Measurements from ENCODE around the gene TK2.
"Not testable (repeated sequence)": the region's sequence is repeated elsewhere in the genome, so short reads cannot be mapped to it uniquely, and the experiment has no call there.

The TK2 gene

DNA sequence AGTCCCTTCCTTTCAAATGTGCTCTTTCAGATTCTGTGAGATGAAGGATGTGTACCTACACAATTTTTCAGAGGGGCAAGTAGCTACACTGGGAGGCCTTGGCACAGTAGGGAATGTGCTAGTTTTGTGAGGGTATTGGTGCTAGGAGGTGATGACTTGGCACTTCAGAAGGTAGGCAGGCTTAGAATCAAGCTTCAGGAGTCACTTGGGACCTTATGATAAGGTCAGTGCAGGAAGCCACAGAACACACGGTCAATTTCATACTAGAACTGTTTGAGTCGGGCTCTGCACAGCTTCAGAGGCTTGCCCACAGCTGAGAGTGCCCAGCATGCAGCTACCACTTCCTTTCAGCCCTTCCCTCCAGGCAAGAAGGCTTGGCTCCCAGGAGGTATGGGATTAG is 22.4 kb upstream of the TK2 start:
- no peak for DNase-seq (ENCODE audit: low read depth, low spot score)

DNA sequence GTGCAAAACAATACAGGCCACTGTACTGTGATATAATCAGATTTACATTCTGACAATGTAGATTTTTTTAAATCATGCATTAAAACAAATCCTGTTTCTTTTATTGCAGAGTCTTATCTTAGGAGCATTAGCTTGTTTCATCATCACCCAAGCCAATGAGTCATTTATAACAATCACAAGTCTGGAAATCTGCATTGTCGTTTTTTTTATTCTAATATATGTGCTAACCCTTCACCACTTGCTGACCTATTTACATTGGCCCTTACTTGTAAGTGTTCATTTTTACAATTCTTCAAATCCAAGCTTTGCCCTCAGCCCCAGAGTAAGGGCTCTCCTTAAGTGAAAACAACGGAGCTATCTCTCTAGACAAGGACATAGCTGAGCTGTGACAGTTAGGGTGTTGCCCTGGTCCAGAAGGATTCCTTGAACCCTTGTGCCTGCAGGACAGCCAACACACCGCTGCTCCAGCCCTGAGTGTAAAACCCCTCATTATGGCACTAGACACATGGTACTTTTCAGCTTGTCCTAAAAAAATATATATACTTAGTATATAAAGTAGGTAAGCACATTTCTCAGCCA is 20.0 kb upstream of the TK2 start:
- DNase-seq (ENCODE audit: low read depth, low spot score): no peak

DNA sequence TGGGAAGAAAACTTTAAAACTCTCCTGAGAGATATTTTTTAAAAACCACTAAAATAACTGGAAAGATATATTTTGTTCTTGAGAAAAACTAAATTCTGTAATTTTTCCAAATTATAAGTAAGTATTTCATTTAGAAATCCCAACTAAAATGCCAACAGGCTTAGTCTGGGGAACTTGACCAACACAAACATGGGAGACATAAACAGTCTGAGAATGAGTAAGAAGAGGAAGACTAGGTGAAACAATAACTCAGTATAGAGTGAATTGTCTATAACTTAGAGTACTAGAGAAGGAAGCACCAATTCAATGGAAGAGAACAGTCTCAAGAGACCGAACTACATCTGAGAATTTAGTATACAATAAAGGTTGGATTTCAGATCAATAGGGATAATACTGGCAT is 19.2 kb upstream of the TK2 start:
- no peak for DNase-seq (ENCODE audit: low read depth, low spot score)

DNA sequence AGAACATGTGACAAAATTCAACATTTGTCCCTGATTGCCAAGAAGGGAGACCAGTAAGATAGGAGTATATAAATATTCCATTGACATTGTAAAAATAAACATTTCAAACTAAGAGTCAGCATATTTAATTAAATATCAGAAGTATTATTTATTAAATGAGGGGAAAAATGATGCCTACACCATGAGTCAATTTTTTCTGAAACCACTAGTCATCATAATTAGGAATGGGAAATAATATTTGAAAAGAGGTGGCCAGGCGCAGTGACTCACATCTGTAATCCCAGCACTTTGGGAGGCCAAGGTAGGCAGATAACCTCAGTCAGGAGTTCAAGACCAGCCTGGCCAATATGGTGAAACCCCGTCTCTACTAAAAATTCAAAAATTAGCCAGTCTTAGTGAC is 18.4 kb upstream of the TK2 start:
- DNase-seq (ENCODE audit: low read depth, low spot score): no peak

DNA sequence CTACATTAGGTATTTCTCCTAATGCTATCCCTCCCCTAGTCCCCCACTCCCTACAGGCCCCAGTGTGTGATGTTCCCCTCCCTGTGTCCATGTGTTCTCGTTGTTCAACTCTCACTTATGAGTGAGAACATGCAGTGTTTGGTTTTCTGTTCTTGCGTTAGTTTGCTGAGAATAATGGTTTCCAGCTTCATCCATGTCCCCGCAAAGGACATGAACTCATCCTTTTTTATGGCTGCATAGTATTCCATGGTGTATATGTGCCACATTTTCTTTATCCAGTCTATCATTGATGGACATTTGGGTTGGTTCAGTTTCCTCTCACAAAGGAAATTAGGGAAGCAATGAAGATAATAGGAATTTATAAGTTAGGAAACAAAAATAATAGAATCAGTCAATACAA is 17.3 kb upstream of the TK2 start:
- not testable (repeated sequence) for DNase-seq (ENCODE audit: low read depth, low spot score)

DNA sequence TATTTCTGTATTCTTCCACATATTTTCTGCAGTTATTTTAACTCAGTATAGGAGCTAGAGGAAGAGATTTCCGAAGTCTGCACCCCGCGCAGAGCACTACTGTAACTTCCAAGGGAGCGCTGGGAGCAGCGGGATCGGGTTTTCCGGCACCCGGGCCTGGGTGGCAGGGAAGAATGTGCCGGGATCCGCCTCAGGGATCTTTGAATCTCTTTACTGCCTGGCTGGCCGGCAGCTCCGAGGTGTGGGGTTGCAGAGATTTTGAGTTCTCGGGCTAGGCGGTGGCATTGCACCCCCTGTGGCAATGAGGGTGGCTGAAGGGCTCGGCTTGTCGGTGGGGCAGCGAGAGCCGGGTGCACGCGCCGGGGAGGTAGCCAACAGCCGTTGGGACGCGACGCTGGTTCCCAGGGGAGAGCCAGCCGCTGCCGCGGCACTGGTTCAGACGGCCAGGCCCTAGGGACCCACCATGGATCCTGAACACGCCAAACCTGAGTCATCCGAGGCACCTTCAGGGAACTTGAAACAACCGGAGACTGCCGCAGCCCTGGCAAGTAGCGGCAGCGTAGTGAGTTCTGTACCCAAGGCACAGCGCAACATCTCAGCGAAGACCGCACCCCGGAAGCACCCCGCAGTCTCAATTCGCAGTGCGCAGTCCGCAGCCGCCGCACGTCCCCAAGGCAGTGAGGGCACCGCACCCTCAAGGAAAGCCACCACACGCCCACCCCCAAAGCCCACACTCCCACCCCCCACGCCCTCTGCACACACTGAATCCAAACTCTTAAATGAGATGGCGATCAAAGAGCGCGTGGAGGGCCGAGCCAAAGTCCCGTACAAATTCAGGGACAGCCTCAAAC is 16.4 kb upstream of the TK2 start, which contains the start of gene CMTM1:
Gene CMTM1, plus strand, starts transcription at position 389 of the 851 bp plus-strand sequence. Its CDS starts 75 bp downstream, at position 464.
- DNase-seq (ENCODE audit: low read depth, low spot score): no peak

DNA sequence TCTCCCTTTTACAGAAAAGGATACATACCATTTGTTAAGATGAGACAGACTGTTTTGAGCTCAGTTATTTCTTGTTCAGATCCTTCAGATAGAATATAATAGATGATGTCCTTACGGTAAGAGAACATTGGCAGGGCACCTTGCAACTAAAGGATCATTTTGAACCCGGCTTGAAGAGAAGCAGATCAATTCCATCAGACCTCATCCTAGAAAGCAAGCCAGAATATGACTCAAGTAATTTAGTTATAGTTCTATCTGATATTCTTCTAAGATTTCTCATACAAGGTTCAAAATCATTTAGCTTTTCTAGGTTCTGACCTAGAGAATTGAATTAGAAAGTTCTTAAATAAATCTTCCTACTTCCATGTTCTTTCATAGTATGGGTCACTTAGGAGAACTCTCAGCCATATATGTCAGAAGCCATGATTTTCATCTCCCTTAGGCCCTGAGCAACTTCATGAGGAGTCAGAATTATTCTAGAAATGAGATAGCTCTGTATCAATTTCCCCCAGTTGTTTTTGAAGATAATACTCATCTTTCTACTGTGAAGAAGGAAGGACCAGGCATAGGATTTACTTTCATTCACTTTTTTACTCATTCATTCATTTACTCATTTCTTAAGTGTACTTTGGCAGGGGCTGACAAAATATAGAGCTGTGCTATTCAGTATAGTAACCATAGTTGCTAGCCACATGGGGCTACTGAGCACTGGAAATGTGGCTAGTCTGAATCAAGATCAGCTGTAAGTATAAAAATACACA is 13.8 kb upstream of the TK2 start:
- no peak for DNase-seq (ENCODE audit: low read depth, low spot score)

DNA sequence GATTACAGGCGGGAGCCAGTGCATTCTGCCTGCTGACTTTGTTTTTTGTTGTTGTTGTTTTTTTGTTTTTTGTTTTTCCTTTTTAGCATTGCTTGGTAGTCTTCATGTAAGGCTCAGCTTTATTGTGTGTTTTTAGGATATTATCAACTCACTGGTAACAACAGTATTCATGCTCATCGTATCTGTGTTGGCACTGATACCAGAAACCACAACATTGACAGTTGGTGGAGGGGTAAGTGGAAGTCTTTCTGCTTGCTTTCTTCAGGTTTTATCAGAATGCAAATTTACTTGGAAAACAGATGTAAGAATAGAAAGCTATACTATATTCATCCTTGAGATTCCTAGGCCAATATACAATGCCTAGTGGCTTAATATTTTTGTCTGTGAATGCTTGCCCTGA is 13.1 kb upstream of the TK2 start:
- DNase-seq (ENCODE audit: low read depth, low spot score): no peak

DNA sequence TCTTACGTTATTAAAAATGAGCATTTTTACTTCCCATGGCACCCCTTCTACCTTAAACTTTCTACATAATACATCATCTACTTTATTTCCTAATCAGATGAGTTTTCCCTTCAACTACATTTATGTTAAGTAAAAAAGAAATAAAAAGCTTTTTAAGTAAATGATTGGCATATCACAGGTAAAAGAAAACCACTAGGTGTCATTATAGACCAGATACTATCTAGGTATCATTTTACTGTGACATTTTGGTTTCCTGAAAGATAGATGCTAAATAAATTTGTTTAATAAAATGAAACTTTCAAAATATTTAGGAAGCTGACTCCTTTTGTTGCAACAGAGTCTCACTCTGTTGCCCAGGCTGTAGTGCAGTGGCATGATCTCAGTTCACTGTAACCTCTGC is 12.5 kb upstream of the TK2 start:
- no peak for DNase-seq (ENCODE audit: low read depth, low spot score)

DNA sequence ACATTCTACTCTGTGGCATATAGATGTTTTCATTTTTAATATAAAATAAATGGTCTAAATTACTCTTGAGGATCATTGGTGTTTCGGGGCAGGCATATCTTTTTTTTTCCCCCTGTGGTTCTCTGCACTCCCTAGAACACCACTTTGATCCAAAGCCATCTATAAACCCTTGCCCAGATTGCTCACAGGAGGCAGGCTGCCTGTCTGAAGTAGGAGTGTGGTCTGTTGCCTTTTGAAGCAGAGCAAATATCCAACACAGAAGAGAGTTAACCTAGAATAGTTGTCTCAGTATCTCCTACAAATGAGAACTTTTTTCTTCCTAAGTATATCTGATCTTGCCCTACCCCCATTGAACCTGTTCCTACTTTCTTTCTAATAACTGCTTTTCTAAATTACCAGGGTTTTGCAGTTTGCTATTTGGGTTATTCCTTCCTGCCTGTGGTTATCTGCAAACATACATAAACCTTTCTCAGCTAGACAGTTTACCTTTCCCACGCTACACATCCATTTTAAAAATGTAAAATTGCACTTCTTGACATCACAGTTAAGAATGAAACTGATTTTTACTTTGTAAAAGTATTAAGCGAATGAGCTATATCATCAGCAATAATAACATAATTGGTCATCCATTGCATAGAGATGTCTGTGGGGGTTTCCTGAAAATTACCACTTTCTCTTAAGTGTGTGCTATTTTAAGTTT is 11.6 kb upstream of the TK2 start:
- no peak for DNase-seq (ENCODE audit: low read depth, low spot score)

DNA sequence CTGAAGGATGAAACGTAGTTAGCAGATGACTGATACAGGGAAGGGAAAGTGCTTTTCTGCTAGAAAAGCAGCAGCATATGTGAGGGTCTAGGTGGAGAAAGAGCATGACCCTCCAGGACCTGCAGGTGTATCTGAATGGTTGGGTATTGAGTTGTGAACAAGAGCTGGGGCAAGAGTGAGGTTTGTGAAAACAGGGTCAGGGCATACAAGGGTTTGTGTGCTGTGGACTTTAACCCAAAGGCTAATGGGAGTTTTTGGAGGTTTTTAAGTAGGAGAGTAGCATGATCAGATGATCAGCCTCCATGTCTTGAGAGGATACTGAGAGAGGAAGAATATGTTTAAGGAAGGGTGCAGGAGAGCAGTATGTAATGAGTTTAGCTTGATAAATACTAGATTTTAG is 10.2 kb upstream of the TK2 start:
- no peak for DNase-seq (ENCODE audit: low read depth, low spot score)

DNA sequence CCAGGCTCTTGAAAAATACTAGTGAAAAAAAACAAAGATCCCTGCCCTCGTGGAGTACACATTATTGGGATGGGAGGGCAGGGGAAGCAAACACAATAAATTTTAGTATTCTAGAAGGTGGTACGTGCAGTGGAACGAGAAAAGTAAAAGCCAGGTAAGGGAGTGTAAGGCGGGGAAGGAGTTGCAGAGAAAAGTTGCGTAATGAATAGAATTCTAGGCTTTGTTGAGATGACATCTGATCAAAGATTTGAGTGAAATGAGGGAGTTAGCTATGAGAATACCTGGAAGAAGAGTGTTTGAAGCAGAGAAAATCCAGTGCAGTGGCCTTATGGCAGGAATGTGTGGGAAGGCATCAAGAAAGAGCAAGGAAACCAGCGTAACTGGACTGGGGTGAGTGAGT is 4.6 kb upstream of the TK2 start:
- DNase-seq (ENCODE audit: low read depth, low spot score): no peak

DNA sequence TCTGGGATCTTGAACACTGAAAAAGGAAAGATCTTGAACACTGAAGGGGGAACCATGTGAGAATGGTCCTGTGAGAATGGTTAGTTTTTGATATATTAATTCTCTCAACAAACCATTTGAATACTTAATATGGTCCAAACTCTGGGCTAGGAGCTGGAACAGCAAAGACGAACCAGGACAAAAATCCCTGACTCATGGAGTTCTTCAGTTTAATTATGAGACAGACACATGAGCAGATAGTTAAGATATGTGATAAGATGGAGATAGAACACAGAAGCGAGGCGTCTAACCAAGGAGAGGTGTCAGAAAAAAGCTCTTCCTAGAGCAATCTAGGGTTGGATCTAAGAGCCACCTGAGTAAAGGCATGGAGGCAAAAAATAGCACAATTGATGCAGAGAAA is 4.1 kb upstream of the TK2 start:
- no peak for DNase-seq (ENCODE audit: low read depth, low spot score)

DNA sequence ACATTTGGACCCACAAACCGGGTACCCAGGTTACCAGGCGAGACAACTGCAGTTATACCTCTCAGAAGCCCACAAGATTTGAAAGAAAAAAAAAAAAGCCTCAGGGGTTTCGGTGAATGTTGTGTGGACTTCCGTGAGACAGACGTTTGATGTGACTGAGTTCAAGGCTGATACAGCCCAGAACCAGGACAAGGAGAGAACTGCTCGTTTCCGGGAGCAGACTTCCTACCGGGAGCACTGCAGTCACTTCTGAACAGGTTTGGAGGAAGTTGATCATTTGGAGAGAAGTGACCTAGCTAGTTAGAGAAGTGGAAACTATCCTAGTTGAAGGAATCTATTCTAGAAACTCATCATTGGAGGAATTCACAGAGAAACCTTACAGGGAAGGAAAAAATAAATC is 3.3 kb upstream of the TK2 start:
- no peak for DNase-seq (ENCODE audit: low read depth, low spot score)

DNA sequence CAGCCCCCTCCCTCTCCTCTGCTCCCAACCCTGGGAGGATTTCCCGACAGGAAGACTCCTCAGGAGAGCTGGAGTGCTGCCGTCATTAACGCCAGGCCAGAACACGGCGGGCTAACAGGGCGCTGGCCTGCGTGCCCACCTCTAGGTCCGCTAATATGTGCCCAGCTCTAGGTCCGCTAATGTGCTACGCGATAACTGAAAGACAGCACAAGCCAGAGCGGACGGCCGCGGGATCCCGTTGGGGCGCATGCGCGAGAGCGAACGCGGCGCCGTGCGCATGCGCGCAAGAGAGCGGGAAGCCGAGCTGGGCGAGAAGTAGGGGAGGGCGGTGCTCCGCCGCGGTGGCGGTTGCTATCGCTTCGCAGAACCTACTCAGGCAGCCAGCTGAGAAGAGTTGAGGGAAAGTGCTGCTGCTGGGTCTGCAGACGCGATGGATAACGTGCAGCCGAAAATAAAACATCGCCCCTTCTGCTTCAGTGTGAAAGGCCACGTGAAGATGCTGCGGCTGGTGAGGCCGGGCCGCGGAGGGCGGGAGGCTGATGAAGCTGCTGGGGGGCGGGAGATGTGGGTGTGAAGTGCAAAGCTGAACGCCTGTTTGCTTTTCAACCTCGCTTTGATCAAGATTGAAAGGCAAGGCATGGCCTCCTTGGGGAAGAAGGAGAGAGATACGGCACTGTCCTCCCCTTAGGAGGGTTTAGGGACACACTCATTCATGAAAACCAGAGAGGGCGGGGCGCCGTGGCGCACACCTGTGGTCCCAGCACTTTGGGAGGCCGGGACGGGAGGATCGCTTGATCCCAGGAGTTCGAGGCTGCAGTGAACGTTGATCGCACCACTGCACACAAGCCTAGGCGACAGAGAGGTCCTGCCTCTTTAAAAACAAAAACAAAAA is 2.6 kb upstream of the TK2 start, which contains the start of gene CKLF:
Gene CKLF, plus strand, starts transcription at position 291 of the 892 bp plus-strand sequence. Its CDS starts 140 bp downstream, at position 431.
- peak; percentile 75 for DNase-seq (ENCODE audit: low read depth, low spot score)

DNA sequence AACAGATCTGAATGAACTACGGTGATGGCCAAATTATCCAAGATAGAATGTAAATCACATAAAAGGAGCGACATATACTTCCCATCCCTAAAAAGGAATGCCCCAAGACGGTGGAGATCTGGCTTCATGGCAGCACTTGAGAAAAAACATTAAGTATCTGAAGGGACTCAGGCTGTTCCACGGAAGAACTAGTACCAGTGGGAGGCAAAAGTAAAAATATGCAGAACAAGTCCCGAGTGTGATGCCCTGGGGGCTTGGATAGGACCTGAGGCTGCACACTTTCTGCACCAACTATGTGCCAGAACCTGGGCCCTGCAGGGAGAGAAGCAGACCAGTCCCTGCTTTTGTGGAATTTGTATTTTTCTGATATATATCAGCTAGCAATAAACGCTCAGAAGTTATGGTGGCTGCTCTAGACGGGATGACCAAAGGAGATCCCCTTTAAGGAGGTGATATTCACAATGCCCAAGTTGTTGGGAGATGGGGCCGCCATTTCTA is 1.9 kb upstream of the TK2 start:
- DNase-seq (ENCODE audit: low read depth, low spot score): no peak

DNA sequence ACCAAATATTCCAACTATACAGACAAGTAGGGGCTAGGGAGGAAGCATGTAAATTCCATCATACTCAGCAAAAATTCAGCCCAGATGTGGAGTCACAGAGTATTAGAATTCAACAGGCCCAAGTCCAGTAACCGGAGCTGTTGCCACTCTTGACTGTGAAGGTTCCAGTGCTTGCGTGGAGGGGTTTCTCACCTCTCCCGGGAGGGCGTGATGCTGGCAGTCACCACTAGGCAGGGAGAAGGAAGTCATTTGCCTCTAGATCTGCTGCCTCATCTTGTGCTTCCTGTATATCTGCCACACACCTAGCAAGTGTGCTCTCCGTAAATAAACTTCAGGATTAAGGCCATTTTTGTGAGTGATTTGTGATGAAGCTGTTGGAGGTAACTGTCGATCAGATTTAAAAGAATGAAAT is 1.4 kb upstream of the TK2 start:
- DNase-seq (ENCODE audit: low read depth, low spot score): no peak

DNA sequence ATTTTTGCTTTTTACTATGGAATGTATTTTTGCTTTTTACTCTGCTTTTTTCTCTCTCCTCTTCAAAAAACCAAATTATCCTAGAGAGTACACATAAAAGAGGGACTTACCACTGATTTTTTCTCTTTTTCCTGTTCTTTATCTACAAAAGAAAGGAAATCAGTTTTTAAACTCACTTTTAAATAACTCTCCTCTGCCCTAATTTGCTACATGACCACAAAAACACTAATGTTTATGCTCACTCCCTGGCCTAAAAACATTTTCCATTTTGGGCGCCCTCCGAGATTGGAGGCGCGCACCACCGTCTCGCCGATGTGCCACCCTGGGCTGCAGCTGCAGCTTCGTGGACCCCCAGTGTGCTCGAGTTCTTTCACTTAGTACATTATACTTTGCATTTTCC is 1.1 kb downstream of the TK2 start:
- DNase-seq (ENCODE audit: low read depth, low spot score): no peak

DNA sequence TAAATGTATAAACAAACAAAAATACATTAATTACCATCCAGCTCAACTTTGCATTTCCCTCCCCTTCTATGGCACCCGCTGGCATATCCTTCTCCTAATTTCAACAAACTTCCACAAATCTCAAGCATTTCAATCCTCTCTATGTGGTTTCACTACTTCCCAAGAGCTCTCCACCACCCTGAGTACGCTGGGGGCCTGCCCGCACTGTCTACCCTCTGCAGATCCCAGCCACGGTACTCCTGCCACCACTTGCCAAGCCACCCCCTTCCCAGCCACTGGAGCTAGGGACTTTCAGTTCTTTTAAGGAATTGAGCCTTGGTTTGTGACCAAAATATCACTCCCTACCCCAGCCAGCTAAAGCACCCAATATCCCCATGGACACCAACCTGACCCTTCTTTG is 1.9 kb downstream of the TK2 start:
- DNase-seq (ENCODE audit: low read depth, low spot score): no peak

DNA sequence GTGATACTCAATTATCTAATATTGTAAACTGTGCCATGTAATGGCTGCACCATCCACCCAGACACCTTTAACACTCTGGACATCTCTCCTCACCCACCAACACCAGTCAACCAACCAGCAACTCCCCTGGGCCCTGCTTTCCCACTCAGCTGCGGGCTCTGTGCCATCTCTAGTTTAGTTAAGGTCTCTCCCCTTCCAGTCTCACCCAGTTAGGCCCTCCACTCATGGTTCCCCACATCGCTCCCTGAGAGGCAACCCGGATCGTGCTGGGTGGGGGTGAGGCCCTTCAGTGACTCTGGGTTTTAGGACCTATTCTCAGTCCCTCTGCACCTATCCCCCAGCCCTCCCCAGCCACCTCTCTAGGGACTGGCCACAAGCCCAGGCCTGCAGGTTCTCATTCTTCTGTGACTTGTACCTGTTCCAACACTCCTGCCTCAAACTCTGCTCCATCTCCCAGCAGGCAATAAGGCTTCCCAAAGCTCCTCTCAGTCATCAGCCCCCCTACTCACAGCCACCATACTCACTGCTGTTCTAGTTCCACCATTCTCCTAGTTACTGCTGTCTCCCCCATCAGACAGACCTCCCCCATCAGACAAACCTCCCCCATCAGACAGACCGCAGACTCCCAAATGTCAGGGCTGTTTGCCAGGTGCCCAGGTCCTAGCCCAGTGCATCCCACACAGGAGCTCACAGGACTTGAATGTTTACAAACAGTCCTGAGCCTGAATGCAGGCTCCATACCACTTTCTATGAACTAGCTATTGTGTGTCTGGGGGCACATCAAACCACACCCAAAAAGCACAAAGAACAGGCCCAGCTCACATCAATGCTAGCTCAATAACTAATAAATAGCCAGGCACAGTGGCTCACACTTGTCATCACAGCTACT is 2.6 kb downstream of the TK2 start:
- no peak for DNase-seq (ENCODE audit: low read depth, low spot score)

Data from activated CD4-positive, CD25-positive, alpha-beta regulatory T cell treated with anti-CD3 and anti-CD28 coated beads, Interleukin-2, amount 50 U/mL, for 16 hours (primary cell).